ENCODE results near the gene LRRC8E.
"Not testable (repeated sequence)": the region's sequence is repeated elsewhere in the genome, so short reads cannot be mapped to it uniquely, and the experiment has no call there.

DNA sequence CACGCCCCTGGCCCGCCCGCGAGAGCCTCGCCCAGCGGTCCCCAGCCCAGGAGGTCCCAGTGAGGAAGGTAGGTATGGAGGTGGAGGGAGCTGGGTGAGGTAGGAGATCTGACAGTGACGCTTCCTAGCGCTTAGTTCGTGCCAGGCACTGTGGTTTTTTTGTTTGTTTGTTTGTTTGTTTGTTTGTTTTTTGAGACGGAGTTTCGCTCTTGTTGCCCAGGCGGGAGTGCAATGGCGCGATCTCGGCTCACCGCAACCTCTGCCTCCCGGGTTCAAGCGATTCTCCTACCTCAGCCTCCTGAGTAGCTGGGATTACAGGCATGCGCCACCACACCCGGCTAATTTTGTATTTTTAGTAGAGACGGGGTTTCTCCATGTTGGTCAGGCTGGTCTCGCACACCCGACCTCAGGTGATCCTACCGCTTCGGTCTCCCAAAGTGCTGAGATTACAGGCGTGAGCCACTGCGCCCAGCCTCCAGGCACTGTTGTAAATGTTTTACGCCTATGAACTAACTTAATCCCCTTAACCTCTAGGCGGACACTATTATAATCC is 29.8 kb downstream of the LRRC8E start:
- TF ChIP-seq, protein P1, sequence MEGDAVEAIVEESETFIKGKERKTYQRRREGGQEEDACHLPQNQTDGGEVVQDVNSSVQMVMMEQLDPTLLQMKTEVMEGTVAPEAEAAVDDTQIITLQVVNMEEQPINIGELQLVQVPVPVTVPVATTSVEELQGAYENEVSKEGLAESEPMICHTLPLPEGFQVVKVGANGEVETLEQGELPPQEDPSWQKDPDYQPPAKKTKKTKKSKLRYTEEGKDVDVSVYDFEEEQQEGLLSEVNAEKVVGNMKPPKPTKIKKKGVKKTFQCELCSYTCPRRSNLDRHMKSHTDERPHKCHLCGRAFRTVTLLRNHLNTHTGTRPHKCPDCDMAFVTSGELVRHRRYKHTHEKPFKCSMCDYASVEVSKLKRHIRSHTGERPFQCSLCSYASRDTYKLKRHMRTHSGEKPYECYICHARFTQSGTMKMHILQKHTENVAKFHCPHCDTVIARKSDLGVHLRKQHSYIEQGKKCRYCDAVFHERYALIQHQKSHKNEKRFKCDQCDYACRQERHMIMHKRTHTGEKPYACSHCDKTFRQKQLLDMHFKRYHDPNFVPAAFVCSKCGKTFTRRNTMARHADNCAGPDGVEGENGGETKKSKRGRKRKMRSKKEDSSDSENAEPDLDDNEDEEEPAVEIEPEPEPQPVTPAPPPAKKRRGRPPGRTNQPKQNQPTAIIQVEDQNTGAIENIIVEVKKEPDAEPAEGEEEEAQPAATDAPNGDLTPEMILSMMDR (IDR thresholded peaks at IDR 0.05), result not testable (repeated sequence)
- not testable (repeated sequence) for TF ChIP-seq POLR2A (IDR thresholded peaks at IDR 0.05)
